GM12878 (cell line): ENCODE results near the gene TTLL13. TPM values are rescaled to one million over a fixed set of nuclear protein-coding genes. Genes with fewer than 3 reads are reported as not detected.

Experiments used
- ATAC-seq: fragments of 200-7000 bp; cut with Tn5 transposase; 3 replicates; pipeline ENCODE4 v1.9.1; 2020; ENCODE audit warnings: mild to moderate bottlenecking, moderate library complexity
- BruUV-seq: library from RNA; stranded (reverse); fragments of 400-500 nt; replicated peaks from 2 replicates; lab custom pipeline; 2021; lab: Mats Ljungman, UMichigan
- CTCF ChIA-PET: fragments of 300-600 bp; sonication (Branson Sonifier 250); formaldehyde crosslinking; extraction: SDS; loops from one replicate; lab custom pipeline; 2021; ENCODE audit warnings: inconsistent platforms; lab: Yijun Ruan, JAX
- POLR2A ChIA-PET: fragments of 350-600 bp; formaldehyde crosslinking; extraction: SDS; loops from one replicate; lab custom pipeline; 2021; ENCODE audit warnings: inconsistent platforms; lab: Charles Lee
- RAD21 ChIA-PET: fragments of 300-600 bp; sonication (Branson Sonifier 250); formaldehyde crosslinking; loops from one replicate; lab custom pipeline; 2023; ENCODE audit warnings: antibody characterized with exemption; ENCODE audit not compliant: unreplicated experiment; lab: Charles Lee
- SMC1A ChIA-PET: fragments of 300-600 bp; sonication (Branson Sonifier 250); formaldehyde crosslinking; loops from one replicate; lab custom pipeline; 2023; ENCODE audit not compliant: unreplicated experiment, uncharacterized antibody; lab: Charles Lee
- DNase-seq: peaks from one replicate; pipeline ENCODE4 v3.0.0-alpha.2; 2011; ENCODE audit warnings: low read depth, low spot score
- FAIRE-seq: peaks from 3 replicates; lab custom pipeline; 2011; peaks lifted over from hg19 to GRCh38; lab: Jason Lieb, UNC
- H2AFZ ChIP-seq: 2 replicates; pipeline ENCODE4 v1.6.0; 2011; ENCODE audit warnings: low read depth, low read length, control low read depth; ENCODE audit not compliant: control insufficient read depth
- H3K27ac ChIP-seq: 2 replicates; pipeline ENCODE4 v1.5.1; 2011; ENCODE audit warnings: control low read depth; ENCODE audit not compliant: control insufficient read depth, insufficient read depth
- H3K27me3 ChIP-seq, 2 experiments: replicated peaks in 1 of 2; 2 replicates each; pipeline versions ENCODE4 v1.6.0 to v1.6.1; 2011; ENCODE audit warnings: low read length in 1 of 2; ENCODE audit not compliant: control insufficient read depth in 2 of 2, insufficient read depth in 2 of 2
- H3K36me3 ChIP-seq, 2 experiments: 2 replicates each; pipeline ENCODE4 v1.5.1; 2011; ENCODE audit warnings: low read length in 1 of 2; ENCODE audit not compliant: control insufficient read depth in 2 of 2, insufficient read depth in 2 of 2
- H3K4me1 ChIP-seq: 2 replicates; pipeline ENCODE4 v1.6.1; 2011; ENCODE audit warnings: mild to moderate bottlenecking, low read length, moderate library complexity, mixed read lengths; ENCODE audit not compliant: control insufficient read depth, insufficient read depth
- H3K4me2 ChIP-seq: 2 replicates; pipeline ENCODE4 v1.6.0; 2011; ENCODE audit warnings: control low read depth; ENCODE audit not compliant: control insufficient read depth, insufficient read depth
- H3K4me3 ChIP-seq: fragments of 200-600 bp; sonication (generic); 2 replicates; pipeline ENCODE4 v1.5.1; 2016
- H3K79me2 ChIP-seq: 2 replicates; pipeline ENCODE4 v1.6.0; 2011; ENCODE audit warnings: low read length; ENCODE audit not compliant: control insufficient read depth, insufficient read depth
- H3K9ac ChIP-seq: 2 replicates; pipeline ENCODE4 v1.8.0; 2011; ENCODE audit warnings: low read length, control low read depth, mixed read lengths; ENCODE audit not compliant: control insufficient read depth, insufficient read depth
- H3K9me3 ChIP-seq: replicated peaks from 3 replicates; pipeline ENCODE4 v1.5.1; 2011; ENCODE audit warnings: mild to moderate bottlenecking, low read length; ENCODE audit not compliant: control insufficient read depth, insufficient read depth
- H4K20me1 ChIP-seq: 2 replicates; pipeline ENCODE4 v1.6.0; 2011; ENCODE audit not compliant: control insufficient read depth, insufficient read depth
- CREB1 ChIP-seq: IDR thresholded peaks from 2 replicates; pipeline ENCODE4 v1.6.1; 2012; ENCODE audit warnings: low read depth, mild to moderate bottlenecking, inconsistent platforms
- GABPA ChIP-seq: IDR thresholded peaks from 2 replicates; pipeline ENCODE4 v1.6.1; 2014; ENCODE audit warnings: antibody characterized with exemption, low read depth, mild to moderate bottlenecking, inconsistent platforms
- RAD51 ChIP-seq: fragments of 450-650 bp; IDR thresholded peaks from 2 replicates; pipeline ENCODE4 v1.6.1; 2016; ENCODE audit warnings: moderate library complexity, mild to moderate bottlenecking, inconsistent platforms
- TCF3 ChIP-seq: IDR thresholded peaks from 2 replicates; pipeline ENCODE4 v1.6.1; 2012; ENCODE audit warnings: low read depth, mild to moderate bottlenecking, low read length, borderline replicate concordance; ENCODE audit not compliant: insufficient read depth
- ZNF384 ChIP-seq: IDR thresholded peaks from 2 replicates; pipeline ENCODE4 v1.6.1; 2012; ENCODE audit warnings: low read depth, mild to moderate bottlenecking, low read length, improper control_type of control experiment, borderline replicate concordance
- WGBS: methylation state at CpG from one replicate; pipeline ENCODE4 v1.1.6; 2016; ENCODE audit warnings: low lambda C conversion rate; ENCODE audit not compliant: insufficient replicate concordance, insufficient coverage; ENCODE audit errors: missing lambda C conversion rate; 5-methylcytosine and 5-hydroxymethylcytosine counted together
- in situ Hi-C: fragments of 300-500 bp; cut with MboI; formaldehyde crosslinking; loops from 9 replicates; pipeline ENCODE4 v1.14.3; 2018; ENCODE audit warnings: mixed read lengths
- intact Hi-C: fragments of 100-400 bp; cut with micrococcal nuclease; formaldehyde crosslinking; loops from one replicate; pipeline ENCODE4 v1.14.2; 2022; ENCODE audit not compliant: unreplicated experiment
- polyA plus RNA-seq, 11 experiments: library from polyadenylated mRNA; depleted of rRNA in 4 of 11; unstranded in 6 of 11; stranded (reverse) in 5 of 11; fragments of >200 nt; fragmentation: Nextera tagmentation in 4 of 11; fragmentation: Illumina TruSeq in 1 of 11; extraction: Ambion mirVana in 4 of 11; extraction: Trizol in 1 of 11; gene quantifications; 1 replicate in 1 of 11; 2 replicates in 10 of 11; pipeline versions ENCODE4 v1.2.1 to v1.2.3, GENCODE V29; 2011 to 2016; ENCODE audit warnings: inconsistent platforms in 2 of 11, missing spikeins in 2 of 11, low read depth in 1 of 11
- total RNA-seq, 4 experiments: library from RNA; depleted of rRNA in 3 of 4; stranded (reverse); fragments of >200 nt in 3 of 4; fragmentation: Illumina TruSeq in 1 of 4; extraction: Trizol in 1 of 4; gene quantifications; 2 replicates each; pipeline versions ENCODE4 v1.2.1 to v1.2.3, GENCODE V29; 2013 to 2021
- TF ChIP-seq, protein P1 (sequence below): fragments of 450-650 bp; IDR thresholded peaks from 2 replicates; pipeline ENCODE4 v1.6.1; 2017; ENCODE audit warnings: low read depth, mild to moderate bottlenecking, moderate library complexity
- TF ChIP-seq, protein P2 (sequence below): fragments of 450-650 bp; IDR thresholded peaks from 2 replicates; pipeline ENCODE4 v1.6.1; 2017; ENCODE audit warnings: mild to moderate bottlenecking, low read depth, inconsistent platforms; ENCODE audit not compliant: poor library complexity, severe bottlenecking

Gene TTLL13
- total and polyA plus RNA-seq, 10 of the 15 experiments (the other 5 are each of a cell fraction or from before 2014, with no cell fraction given): 0.03 to 0.32 (median 0.13) TPM; not detected in 1

DNA sequence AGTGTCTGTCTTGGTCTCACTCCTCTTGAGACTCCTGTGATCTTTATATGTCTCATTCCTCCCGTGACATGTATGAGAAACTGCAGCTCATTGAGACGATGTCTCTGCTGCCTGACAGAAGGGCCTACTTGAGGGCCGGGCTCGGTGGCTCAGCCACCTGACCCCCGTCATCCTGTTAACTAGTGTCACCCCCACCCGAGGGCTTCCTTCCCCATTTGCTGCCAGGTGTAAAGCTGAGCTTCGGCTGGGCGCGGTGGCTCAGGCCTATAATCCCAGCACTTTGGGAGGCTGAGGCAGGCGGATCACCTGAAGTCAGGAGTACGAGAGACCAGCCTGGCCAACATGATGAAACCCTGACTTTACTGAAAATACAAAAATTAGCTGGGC is 35.5 kb upstream of the TTLL13 start:
- no peak for DNase-seq
- WGBS: 59% methylated on average over 11 of the region's 11 CpGs
- no peak overlapping the region for H3K4me2 ChIP-seq
- FAIRE-seq: no peak
- H3K79me2 ChIP-seq: no peaks in the 10 kb centered on the region; the same call in none of the 2 replicates
- peaks cover 25% of the 10 kb centered on the region for H3K4me1 ChIP-seq
- H3K27me3 ChIP-seq: no peaks in the 10 kb centered on the region
- in situ Hi-C loops (no loop called here), intact Hi-C loops (no loop called here)
- no TSS peak for BruUV-seq
- H2AFZ ChIP-seq: no peak overlapping the region
- RAD21 ChIA-PET: interaction anchor here (1.0 to 2.1 kb wide), 4 partner anchors 14 to 52 kb away, joined by 3 to 8 read pairs (median 5); no protein-coding TSS in a partner anchor
- POLR2A ChIA-PET: interaction anchor here (0.6 to 2.6 kb wide), 4 partner anchors 10 to 55 kb away, joined by 4 to 13 read pairs (median 4); partner anchors contain the start of gene SEMA4B
- CTCF ChIA-PET: interaction anchor here (0.6 to 2.0 kb wide), 6 partner anchors 22 to 719 kb away, joined by 3 to 8 read pairs (median 3); partner anchors contain the start of gene HDDC3
- H3K27ac ChIP-seq: no peak overlapping the region
- H3K9me3 ChIP-seq: no peaks in the 10 kb centered on the region
- no peaks in the 10 kb centered on the region; a peak in 1 of 4 replicates for H3K36me3 ChIP-seq
- no peak overlapping the region for H3K9ac ChIP-seq
- TF ChIP-seq TCF3 (no peak), RAD51 (no peak), GABPA (no peak), ZNF384 (no peak), CREB1 (no peak)
- TF ChIP-seq, protein P1, sequence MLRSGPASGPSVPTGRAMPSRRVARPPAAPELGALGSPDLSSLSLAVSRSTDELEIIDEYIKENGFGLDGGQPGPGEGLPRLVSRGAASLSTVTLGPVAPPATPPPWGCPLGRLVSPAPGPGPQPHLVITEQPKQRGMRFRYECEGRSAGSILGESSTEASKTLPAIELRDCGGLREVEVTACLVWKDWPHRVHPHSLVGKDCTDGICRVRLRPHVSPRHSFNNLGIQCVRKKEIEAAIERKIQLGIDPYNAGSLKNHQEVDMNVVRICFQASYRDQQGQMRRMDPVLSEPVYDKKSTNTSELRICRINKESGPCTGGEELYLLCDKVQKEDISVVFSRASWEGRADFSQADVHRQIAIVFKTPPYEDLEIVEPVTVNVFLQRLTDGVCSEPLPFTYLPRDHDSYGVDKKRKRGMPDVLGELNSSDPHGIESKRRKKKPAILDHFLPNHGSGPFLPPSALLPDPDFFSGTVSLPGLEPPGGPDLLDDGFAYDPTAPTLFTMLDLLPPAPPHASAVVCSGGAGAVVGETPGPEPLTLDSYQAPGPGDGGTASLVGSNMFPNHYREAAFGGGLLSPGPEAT: no peak
- TF ChIP-seq, protein P2, sequence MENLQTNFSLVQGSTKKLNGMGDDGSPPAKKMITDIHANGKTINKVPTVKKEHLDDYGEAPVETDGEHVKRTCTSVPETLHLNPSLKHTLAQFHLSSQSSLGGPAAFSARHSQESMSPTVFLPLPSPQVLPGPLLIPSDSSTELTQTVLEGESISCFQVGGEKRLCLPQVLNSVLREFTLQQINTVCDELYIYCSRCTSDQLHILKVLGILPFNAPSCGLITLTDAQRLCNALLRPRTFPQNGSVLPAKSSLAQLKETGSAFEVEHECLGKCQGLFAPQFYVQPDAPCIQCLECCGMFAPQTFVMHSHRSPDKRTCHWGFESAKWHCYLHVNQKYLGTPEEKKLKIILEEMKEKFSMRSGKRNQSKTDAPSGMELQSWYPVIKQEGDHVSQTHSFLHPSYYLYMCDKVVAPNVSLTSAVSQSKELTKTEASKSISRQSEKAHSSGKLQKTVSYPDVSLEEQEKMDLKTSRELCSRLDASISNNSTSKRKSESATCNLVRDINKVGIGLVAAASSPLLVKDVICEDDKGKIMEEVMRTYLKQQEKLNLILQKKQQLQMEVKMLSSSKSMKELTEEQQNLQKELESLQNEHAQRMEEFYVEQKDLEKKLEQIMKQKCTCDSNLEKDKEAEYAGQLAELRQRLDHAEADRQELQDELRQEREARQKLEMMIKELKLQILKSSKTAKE: no peak
- H3K4me3 ChIP-seq: no peak overlapping the region
- SMC1A ChIA-PET: interaction anchor here (0.8 to 4.9 kb wide), 4 partner anchors 9 to 65 kb away, joined by 3 to 20 read pairs (median 4); partner anchors contain the start of gene SEMA4B
- H4K20me1 ChIP-seq: no peaks in the 10 kb centered on the region
- ATAC-seq: no peak
